AG04450 (cell line): ENCODE data around the gene PDK2. TPM values are rescaled to one million over a fixed set of nuclear protein-coding genes. Genes with fewer than 3 reads are reported as not detected.

ENCODE experiments used
- CTCF ChIA-PET: fragments of 300-600, 350-600 bp; formaldehyde crosslinking; extraction: SDS; loops from one replicate; lab custom pipeline; 2022; ENCODE audit warnings: antibody characterized with exemption, inconsistent platforms; lab: Charles Lee
- POLR2A ChIA-PET: fragments of 350-600 bp; formaldehyde crosslinking; extraction: SDS; loops from one replicate; lab custom pipeline; 2021; ENCODE audit warnings: antibody characterized with exemption, inconsistent platforms; lab: Yijun Ruan, JAX
- DNase-seq: peaks from one replicate; pipeline ENCODE4 v3.0.0-alpha.2; 2011; ENCODE audit warnings: low read depth, low spot score
- H3K27ac ChIP-seq: one replicate; pipeline ENCODE4 v1.5.1; 2012; ENCODE audit warnings: low read depth, low read length, control low read depth
- H3K27me3 ChIP-seq: one replicate; pipeline ENCODE4 v1.6.0; 2012; ENCODE audit warnings: low read length; ENCODE audit not compliant: control insufficient read depth, insufficient read depth
- H3K4me3 ChIP-seq: 2 replicates; pipeline ENCODE4 v1.5.1; 2011; ENCODE audit warnings: mild to moderate bottlenecking, low read depth, low read length, control low read depth
- H3K9me3 ChIP-seq: 2 replicates; pipeline ENCODE4 v1.5.1; 2012; ENCODE audit warnings: low read length; ENCODE audit not compliant: control insufficient read depth, insufficient read depth
- polyA plus RNA-seq: library from polyadenylated mRNA; depleted of rRNA; stranded (reverse); fragments of >200 nt; gene quantifications from 2 replicates; pipeline ENCODE4 v1.2.3, GENCODE V29; 2011; rRNA removed
- TF ChIP-seq, protein P1 (sequence below): IDR thresholded peaks from 2 replicates; pipeline ENCODE4 v1.5.1; 2011; ENCODE audit warnings: low read depth, low read length, control low read depth, inconsistent platforms

The PDK2 gene
- polyA plus RNA-seq, 1 experiment, result 62.4 TPM

DNA sequence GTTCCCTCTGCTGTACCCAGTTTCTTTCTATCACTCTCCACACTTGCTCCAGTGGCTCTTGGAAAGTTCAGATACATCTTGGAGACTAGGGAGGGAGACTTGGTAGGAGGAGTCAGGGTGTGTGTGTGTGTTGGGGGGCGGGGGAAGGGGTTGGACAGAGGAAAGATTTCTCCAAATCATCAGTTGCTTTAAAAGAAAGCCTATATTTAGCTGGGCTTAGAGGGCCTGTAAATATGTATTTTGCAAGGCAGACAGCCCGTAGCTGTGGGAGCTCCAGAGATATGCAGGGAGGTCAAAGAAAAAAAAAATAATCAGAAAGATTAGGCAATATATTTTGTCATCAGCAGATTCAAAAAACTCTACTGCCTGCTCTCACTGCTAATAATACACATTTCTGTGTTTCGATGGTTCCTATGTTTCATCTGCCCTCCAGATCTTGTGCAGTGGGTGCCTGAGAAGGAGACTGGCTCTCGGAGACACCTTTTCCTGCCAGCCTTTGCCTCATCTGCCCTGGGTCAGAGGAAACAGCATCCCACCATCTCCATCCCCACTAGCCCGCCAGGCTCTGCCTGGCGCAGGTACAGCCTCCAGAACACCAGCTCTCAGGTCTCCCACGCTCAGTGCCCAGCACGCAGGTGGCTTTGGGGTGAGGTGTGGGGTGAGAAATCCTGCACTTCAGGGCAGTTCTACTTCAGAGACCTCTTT is 60.1 kb downstream of the PDK2 start:
- no peaks in the 10 kb centered on the region for H3K27me3 ChIP-seq
- TF ChIP-seq, protein P1, sequence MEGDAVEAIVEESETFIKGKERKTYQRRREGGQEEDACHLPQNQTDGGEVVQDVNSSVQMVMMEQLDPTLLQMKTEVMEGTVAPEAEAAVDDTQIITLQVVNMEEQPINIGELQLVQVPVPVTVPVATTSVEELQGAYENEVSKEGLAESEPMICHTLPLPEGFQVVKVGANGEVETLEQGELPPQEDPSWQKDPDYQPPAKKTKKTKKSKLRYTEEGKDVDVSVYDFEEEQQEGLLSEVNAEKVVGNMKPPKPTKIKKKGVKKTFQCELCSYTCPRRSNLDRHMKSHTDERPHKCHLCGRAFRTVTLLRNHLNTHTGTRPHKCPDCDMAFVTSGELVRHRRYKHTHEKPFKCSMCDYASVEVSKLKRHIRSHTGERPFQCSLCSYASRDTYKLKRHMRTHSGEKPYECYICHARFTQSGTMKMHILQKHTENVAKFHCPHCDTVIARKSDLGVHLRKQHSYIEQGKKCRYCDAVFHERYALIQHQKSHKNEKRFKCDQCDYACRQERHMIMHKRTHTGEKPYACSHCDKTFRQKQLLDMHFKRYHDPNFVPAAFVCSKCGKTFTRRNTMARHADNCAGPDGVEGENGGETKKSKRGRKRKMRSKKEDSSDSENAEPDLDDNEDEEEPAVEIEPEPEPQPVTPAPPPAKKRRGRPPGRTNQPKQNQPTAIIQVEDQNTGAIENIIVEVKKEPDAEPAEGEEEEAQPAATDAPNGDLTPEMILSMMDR, result no peak
- CTCF ChIA-PET, result interaction anchor here (0.7 kb wide), 1 partner anchor 148 kb away, joined by 3 read pairs; no protein-coding TSS in a partner anchor
- H3K27ac ChIP-seq, result no peak overlapping the region
- POLR2A ChIA-PET, result interaction anchor here (0.7 kb wide), 1 partner anchor 143 kb away, joined by 3 read pairs; no protein-coding TSS in a partner anchor
- H3K9me3 ChIP-seq, result no peaks in the 10 kb centered on the region
- no peak overlapping the region for H3K4me3 ChIP-seq
- DNase-seq, result no peak

- Histone ChIP-seq H3K27ac (no peak overlapping the region), H3K4me3 (no peak overlapping the region), H3K27me3 (no peaks in the 10 kb centered on the region), H3K9me3 (no peaks in the 10 kb centered on the region)
- CTCF ChIA-PET, result interaction anchor here (2.1 to 2.2 kb wide), 2 partner anchors 64 to 140 kb away, joined by 10 read pairs; no protein-coding TSS in a partner anchor
- no peak for DNase-seq
- TF ChIP-seq, protein P1, result no peak
- POLR2A ChIA-PET, result interaction anchor here (0.6 kb wide), 1 partner anchor 24 kb away, joined by 8 read pairs; no protein-coding TSS in a partner anchor
Observed at GRCh38 chr17:50157891-50158290, 62.7 kb downstream of the PDK2 start.

DNA sequence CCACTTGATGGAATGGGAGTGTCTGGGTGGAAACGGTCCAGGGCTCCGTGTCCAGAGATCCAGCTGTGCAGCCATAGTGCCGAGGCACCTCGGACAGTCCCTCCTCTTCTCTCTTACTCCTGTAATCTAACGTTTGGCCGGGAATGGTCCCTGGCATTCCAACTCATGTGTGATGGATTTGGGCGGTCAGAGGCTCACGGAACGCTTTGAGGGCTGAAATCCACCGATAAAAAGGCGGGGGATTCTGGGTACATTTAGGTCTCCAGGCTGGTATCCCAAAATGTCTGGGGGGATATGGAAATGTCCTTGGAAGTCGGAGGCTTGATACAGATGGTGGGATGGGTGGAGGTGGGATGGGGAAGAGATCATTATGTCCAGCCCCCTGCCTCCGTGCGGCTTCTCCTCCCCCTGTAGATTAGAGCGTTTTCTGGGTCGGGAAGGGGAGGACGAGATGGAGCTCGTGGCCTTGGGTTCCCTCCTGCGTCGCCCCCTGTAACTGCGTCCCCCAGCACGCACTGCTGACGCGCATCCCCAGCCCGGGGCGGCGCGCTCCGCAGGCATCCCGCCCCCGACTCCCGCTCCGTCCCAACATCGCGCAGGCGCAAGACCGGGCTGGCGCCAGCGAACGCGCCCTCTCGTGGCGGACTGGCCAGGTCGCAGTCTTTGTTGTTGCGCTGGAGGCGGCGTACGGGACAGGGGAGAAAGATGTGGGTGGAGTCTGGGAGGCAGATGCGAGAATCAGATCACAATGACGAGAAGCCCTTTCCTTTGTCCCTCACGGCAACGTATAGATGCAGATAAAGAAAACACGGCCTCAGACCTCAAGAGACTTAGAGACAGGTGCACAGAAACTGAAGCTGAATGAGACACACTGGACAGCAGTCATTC is 66.1 kb downstream of the PDK2 start:
- H3K9me3 ChIP-seq, result no peaks in the 10 kb centered on the region
- peak overlapping the region; percentile 73 for H3K4me3 ChIP-seq
- no peaks in the 10 kb centered on the region for H3K27me3 ChIP-seq
- H3K27ac ChIP-seq, result peak overlapping the region; percentile 57
- ChIA-PET CTCF (interaction anchor here (0.5 to 2.8 kb wide), 44 partner anchors 8 to 208 kb away, joined by 3 to 37 read pairs (median 4); partner anchors contain the start of genes COL1A1, PDK2 and TMEM92), POLR2A (interaction anchor here (1.1 to 2.6 kb wide), 4 partner anchors 8 to 38 kb away, joined by 4 to 12 read pairs (median 4); no protein-coding TSS in a partner anchor)
- TF ChIP-seq, protein P1, result peak; percentile 84
- peak; percentile 83 for DNase-seq

Other genes with a start within 250 kb of the PDK2 start
- not detected in 2 replicates for gene TAC4, start 247.3 kb upstream of the PDK2 start, polyA plus RNA-seq
- gene DLX4, start 126.2 kb upstream of the PDK2 start, polyA plus RNA-seq, result 0.15 TPM in 1 of 2 replicates, not detected in the other
- gene DLX3, start 100.1 kb upstream of the PDK2 start, polyA plus RNA-seq, result not detected in 2 replicates
- gene ITGA3, start 39.2 kb upstream of the PDK2 start, polyA plus RNA-seq, result 39.9 and 62.4 TPM in 2 replicates
- gene SAMD14, start 34.8 kb downstream of the PDK2 start, polyA plus RNA-seq, result 3.5 and 5.3 TPM in 2 replicates
- gene PPP1R9B, start 55.3 kb downstream of the PDK2 start, polyA plus RNA-seq, result 17.6 and 18.2 TPM in 2 replicates
- gene SGCA, start 70.7 kb downstream of the PDK2 start, polyA plus RNA-seq, result 0.16 and 0.21 TPM in 2 replicates
- gene COL1A1, start 106.3 kb downstream of the PDK2 start, polyA plus RNA-seq, result 1,356 and 3,120 TPM in 2 replicates
- 0.47 and 0.96 TPM in 2 replicates for gene TMEM92, start 179.1 kb downstream of the PDK2 start, polyA plus RNA-seq